ENCODE measurements around the gene XPNPEP2. TPM values are rescaled to one million over a fixed set of nuclear protein-coding genes. Genes with fewer than 3 reads are reported as not detected.

Gene XPNPEP2
- total RNA-seq, 2 donors from 2014 or later, result 0.52 to 5.6 TPM

DNA sequence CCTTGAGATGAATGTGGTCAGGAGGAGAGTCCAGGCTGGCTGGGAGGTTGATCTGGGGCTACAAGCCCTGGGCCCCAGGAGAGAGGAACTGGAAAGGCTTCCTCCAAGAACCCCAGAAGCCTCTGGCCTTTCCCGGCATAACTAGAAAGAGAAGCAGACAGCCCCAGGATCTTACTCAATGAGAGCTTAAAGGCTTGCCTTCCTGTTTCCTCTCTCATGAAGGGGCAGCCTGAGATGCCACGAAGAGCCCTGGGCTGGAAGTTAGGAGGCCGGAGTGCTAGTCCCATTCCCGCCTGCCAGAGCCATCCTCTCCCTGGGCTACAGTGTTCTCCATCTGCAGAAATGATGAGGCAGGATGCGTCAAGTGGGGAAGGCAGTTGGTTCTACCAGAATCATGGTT is 20.1 kb upstream of the XPNPEP2 start:
- ATAC-seq (no peak), DNase-seq (no peak)
- no peaks in the 10 kb centered on the region for H3K9me3 ChIP-seq
- no peaks in the 10 kb centered on the region for H3K4me1 ChIP-seq
- no peak overlapping the region for H3K4me3 ChIP-seq
- H3K36me3 ChIP-seq (replicated peaks in 1 of 2; ENCODE audit: insufficient read depth in 1 of 2, low read depth in 2 of 2), result no peaks in the 10 kb centered on the region
- TF ChIP-seq POLR2A (IDR thresholded peaks at IDR 0.05), result no peak
- TF ChIP-seq, protein P1, sequence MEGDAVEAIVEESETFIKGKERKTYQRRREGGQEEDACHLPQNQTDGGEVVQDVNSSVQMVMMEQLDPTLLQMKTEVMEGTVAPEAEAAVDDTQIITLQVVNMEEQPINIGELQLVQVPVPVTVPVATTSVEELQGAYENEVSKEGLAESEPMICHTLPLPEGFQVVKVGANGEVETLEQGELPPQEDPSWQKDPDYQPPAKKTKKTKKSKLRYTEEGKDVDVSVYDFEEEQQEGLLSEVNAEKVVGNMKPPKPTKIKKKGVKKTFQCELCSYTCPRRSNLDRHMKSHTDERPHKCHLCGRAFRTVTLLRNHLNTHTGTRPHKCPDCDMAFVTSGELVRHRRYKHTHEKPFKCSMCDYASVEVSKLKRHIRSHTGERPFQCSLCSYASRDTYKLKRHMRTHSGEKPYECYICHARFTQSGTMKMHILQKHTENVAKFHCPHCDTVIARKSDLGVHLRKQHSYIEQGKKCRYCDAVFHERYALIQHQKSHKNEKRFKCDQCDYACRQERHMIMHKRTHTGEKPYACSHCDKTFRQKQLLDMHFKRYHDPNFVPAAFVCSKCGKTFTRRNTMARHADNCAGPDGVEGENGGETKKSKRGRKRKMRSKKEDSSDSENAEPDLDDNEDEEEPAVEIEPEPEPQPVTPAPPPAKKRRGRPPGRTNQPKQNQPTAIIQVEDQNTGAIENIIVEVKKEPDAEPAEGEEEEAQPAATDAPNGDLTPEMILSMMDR (IDR thresholded peaks at IDR 0.05), result no peak
- intact Hi-C loops (cut with DNase I), result no loop called here
- no peaks in the 10 kb centered on the region for H3K27me3 ChIP-seq
- WGBS, 2 donors, result 81 to 100% methylated on average over 1 to 5 of the region's 5 CpGs
- no peak overlapping the region for H3K27ac ChIP-seq

DNA sequence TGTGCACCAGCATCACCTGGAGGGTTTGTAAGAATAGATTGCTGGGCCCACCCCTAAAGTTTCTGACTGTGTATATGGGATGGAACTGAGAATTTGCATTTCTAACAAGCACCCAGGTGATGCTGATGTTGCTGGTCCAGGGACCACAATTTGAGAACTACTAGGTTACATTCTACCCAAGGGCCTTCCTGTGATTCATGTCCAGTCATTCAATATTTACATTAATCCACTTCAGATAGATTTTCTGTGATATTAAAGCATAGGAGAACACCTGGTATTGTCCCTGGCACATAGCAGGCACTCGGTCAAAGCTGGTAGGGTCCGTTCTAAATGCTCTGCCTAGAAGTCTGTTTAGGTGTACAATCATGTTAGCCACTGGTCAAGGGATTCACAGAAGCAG is 19.5 kb upstream of the XPNPEP2 start:
- no peak overlapping the region for H3K27ac ChIP-seq
- no peaks in the 10 kb centered on the region for H3K4me1 ChIP-seq
- H3K4me3 ChIP-seq, result no peak overlapping the region
- H3K9me3 ChIP-seq, result no peaks in the 10 kb centered on the region
- ATAC-seq, result no peak
- WGBS, 2 donors, result 50 to 64% methylated on average over 2 of the region's 2 CpGs
- TF ChIP-seq, protein P1 (IDR thresholded peaks at IDR 0.05), result no peak
- no peak for TF ChIP-seq POLR2A (IDR thresholded peaks at IDR 0.05)
- no peaks in the 10 kb centered on the region for H3K27me3 ChIP-seq
- intact Hi-C loops (cut with DNase I), result no loop called here
- H3K36me3 ChIP-seq (replicated peaks in 1 of 2; ENCODE audit: insufficient read depth in 1 of 2, low read depth in 2 of 2), result no peaks in the 10 kb centered on the region
- no peak for DNase-seq

DNA sequence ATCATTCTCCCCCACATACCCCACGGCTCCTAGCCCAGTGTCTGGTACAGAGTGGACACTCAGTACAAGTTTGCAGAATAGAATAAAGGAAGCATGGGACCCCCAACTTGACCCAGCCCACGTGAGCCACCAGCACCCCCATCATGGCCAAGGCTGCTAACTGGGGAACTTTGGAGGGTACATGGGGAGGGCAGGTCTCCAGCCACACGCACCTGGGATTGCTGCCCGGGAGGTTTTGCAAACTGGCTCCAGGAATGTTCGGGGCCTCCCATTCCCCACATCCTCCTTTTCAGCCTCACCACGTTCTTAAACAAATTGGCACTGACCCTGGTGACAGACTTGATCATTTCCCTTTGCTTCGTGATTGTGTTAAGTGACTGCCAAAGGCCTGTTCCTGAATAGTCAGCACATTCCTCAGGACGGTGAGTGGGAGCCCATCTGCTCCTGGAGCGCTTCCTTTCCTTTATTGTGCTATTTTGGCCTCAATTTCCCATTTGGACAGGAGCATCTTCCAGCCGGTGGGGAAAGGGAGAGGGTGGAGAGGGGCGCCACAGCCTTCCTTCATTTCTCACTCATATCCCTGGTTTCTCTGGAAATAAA is 18.7 kb upstream of the XPNPEP2 start:
- WGBS, 2 donors, result 69 to 71% methylated on average over 4 to 10 of the region's 11 CpGs
- intact Hi-C loops (cut with DNase I), result loop anchor here (10.0 kb wide), 2 partner anchors 75 to 115 kb away; no protein-coding TSS in a partner anchor
- no peak for ATAC-seq

DNA sequence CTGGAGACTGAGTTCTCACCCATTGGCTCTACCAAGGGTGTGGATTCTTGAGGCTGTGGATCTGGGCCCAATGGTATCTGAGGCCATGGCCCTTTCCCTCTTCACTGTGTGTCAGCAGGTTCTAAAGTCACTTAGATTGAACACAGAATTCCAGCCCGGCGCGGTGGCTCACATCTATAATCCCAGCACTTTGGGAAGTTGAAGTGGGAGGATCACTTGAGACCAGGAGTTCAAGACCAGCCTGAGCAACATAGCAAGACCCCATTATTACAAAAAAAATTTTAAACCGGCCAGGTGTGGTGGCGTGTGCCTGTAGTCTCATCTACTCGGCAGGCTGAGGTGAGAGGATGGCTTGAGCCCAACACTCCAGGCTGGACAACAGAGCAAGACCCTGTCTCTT is 18.0 kb upstream of the XPNPEP2 start:
- no peak overlapping the region for H3K4me3 ChIP-seq
- no peaks in the 10 kb centered on the region for H3K4me1 ChIP-seq
- DNase-seq, result no peak
- H3K27ac ChIP-seq, result no peak overlapping the region
- H3K36me3 ChIP-seq (replicated peaks in 1 of 2; ENCODE audit: insufficient read depth in 1 of 2, low read depth in 2 of 2), result no peaks in the 10 kb centered on the region
- no peak for TF ChIP-seq POLR2A (IDR thresholded peaks at IDR 0.05)
- TF ChIP-seq, protein P1 (IDR thresholded peaks at IDR 0.05), result no peak
- WGBS, 2 donors, result 83% methylated on average over 6 of the region's 6 CpGs; no CpG with 5 or more reads in 1 of the 2 donors
- no peak for ATAC-seq
- H3K9me3 ChIP-seq, result no peaks in the 10 kb centered on the region
- intact Hi-C loops (cut with DNase I), result loop anchor here (10.0 kb wide), 2 partner anchors 76 to 116 kb away; no protein-coding TSS in a partner anchor
- H3K27me3 ChIP-seq, result no peaks in the 10 kb centered on the region

More for the DNA sequence above, 18.7 kb upstream of the XPNPEP2 start:
- Histone ChIP-seq H3K4me3 (no peak overlapping the region), H3K27me3 (no peaks in the 10 kb centered on the region), H3K9me3 (no peaks in the 10 kb centered on the region), H3K4me1 (no peaks in the 10 kb centered on the region), H3K27ac (no peak overlapping the region), H3K36me3 (replicated peaks in 1 of 2; ENCODE audit: insufficient read depth in 1 of 2, low read depth in 2 of 2) (no peaks in the 10 kb centered on the region)
- no peak for TF ChIP-seq POLR2A (IDR thresholded peaks at IDR 0.05)
- TF ChIP-seq, protein P1 (IDR thresholded peaks at IDR 0.05), result no peak
- DNase-seq, result no peak

DNA sequence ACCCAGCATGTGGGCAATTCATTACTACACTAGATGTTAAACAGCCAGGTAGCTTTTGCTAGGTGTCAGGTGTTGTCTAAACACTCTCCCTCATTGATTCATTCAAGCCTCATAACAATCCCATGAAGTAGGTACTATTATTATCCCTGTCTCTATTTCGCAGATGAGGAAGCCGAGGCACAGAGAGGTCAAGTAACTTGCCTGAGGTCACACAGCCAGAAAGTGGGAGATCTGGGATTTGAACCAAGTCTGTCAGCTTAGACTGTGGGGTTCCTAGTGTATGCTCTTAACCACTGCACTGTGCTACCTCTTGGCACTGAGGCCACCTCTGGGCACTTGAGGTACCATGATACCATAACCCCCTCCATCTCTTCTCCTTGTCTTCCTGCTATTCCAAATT is 17.4 kb upstream of the XPNPEP2 start:
- H3K4me1 ChIP-seq, result no peaks in the 10 kb centered on the region

More for the DNA sequence above, 17.4 kb upstream of the XPNPEP2 start:
- 69% methylated on average over 2 of the region's 2 CpGs; no CpG with 5 or more reads in 1 of the 2 donors for WGBS, 2 donors
- H3K27ac ChIP-seq, result no peak overlapping the region
- intact Hi-C loops (cut with DNase I), result loop anchor here (10.0 kb wide), 2 partner anchors 77 to 117 kb away; no protein-coding TSS in a partner anchor
- TF ChIP-seq, protein P1 (IDR thresholded peaks at IDR 0.05), result no peak
- TF ChIP-seq POLR2A (IDR thresholded peaks at IDR 0.05), result no peak
- H3K9me3 ChIP-seq, result no peaks in the 10 kb centered on the region
- no peaks in the 10 kb centered on the region for H3K27me3 ChIP-seq
- no peak for DNase-seq
- ATAC-seq, result no peak
- no peak overlapping the region for H3K4me3 ChIP-seq
- H3K36me3 ChIP-seq (replicated peaks in 1 of 2; ENCODE audit: insufficient read depth in 1 of 2, low read depth in 2 of 2), result no peaks in the 10 kb centered on the region
